H1 (cell line): ENCODE measurements around the gene ZC3H18.

ENCODE experiments used
- EZH2 ChIP-seq: fragments of 200-600 bp; sonication (generic); IDR thresholded peaks from 2 replicates; pipeline ENCODE4 v1.7.1; 2012; ENCODE audit warnings: low read depth, mild to moderate bottlenecking, moderate library complexity, low read length, inconsistent platforms; ENCODE audit not compliant: severe bottlenecking
- MAFK ChIP-seq: IDR thresholded peaks from 2 replicates; pipeline ENCODE4 v1.6.1; 2012; ENCODE audit warnings: low read depth, mild to moderate bottlenecking, improper control_type of control experiment, low read length
- POU5F1 ChIP-seq: IDR thresholded peaks from 2 replicates; pipeline ENCODE4 v1.6.1; 2011; ENCODE audit warnings: low read depth, mild to moderate bottlenecking, low read length, moderate library complexity
- TAF1 ChIP-seq: IDR thresholded peaks from 2 replicates; pipeline ENCODE4 v1.6.1; 2011; ENCODE audit warnings: mild to moderate bottlenecking, low read depth, low read length
- TCF12 ChIP-seq: IDR thresholded peaks from 2 replicates; pipeline ENCODE4 v1.6.1; 2011; ENCODE audit warnings: low read depth, mild to moderate bottlenecking, low read length
- TF ChIP-seq, protein P1 (sequence below): IDR thresholded peaks from 2 replicates; pipeline ENCODE4 v1.6.1; 2011; ENCODE audit warnings: low read length, improper control_type of control experiment
- TF ChIP-seq, protein P2 (sequence below), 3 experiments: IDR thresholded peaks; 1 replicate in 2 of 3; 2 replicates in 1 of 3; pipeline versions ENCODE4 v1.5.1 to v1.6.1; 2011; ENCODE audit warnings: low read length in 3 of 3, mild to moderate bottlenecking in 3 of 3, inconsistent platforms in 2 of 3, low read depth in 1 of 3, moderate library complexity in 1 of 3; ENCODE audit not compliant: insufficient read depth in 1 of 3; ENCODE audit errors: control extremely low read depth in 1 of 3

DNA sequence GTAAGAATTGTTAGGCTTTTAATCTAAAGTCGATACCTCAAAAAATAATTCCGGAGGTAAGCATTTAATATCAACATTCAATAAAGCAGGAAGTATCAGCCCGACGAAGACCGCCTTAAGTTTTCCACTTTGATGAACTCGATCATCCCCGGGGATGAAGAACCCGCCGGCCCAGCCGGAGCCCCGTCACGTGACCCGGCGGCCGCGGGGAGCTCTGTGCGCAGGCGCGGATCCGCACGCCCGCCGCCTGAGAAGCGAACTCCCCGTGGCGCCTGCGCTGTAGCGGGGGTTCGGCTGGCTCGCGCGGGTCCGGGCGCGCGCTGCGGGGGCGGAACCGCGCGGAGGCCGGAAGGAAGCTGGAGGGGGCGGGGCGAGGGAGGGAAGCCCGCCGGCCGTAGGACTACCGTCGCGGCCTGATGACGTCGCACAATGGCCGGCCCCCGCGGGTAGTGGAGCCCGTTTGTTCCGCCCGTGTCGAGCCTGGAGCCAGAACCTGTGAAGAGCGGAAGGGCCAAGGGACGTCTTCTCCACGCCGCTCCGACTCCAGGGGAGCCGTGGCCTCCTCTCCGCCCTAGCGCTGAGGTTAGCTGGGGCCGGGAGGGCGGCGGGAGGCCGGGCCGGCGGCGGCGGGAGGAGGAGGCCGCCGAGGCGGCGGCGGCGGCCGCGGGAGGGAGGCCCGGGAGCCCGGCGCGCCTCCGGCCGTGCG lies at the start of gene ZC3H18:
- TF ChIP-seq TCF12 (no peak), POU5F1 (no peak), TAF1 (peak; percentile 94), EZH2 (no peak), MAFK (no peak)
- TF ChIP-seq, protein P1, sequence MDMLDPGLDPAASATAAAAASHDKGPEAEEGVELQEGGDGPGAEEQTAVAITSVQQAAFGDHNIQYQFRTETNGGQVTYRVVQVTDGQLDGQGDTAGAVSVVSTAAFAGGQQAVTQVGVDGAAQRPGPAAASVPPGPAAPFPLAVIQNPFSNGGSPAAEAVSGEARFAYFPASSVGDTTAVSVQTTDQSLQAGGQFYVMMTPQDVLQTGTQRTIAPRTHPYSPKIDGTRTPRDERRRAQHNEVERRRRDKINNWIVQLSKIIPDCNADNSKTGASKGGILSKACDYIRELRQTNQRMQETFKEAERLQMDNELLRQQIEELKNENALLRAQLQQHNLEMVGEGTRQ, result peak; percentile 96
- TF ChIP-seq, protein P2, sequence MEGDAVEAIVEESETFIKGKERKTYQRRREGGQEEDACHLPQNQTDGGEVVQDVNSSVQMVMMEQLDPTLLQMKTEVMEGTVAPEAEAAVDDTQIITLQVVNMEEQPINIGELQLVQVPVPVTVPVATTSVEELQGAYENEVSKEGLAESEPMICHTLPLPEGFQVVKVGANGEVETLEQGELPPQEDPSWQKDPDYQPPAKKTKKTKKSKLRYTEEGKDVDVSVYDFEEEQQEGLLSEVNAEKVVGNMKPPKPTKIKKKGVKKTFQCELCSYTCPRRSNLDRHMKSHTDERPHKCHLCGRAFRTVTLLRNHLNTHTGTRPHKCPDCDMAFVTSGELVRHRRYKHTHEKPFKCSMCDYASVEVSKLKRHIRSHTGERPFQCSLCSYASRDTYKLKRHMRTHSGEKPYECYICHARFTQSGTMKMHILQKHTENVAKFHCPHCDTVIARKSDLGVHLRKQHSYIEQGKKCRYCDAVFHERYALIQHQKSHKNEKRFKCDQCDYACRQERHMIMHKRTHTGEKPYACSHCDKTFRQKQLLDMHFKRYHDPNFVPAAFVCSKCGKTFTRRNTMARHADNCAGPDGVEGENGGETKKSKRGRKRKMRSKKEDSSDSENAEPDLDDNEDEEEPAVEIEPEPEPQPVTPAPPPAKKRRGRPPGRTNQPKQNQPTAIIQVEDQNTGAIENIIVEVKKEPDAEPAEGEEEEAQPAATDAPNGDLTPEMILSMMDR (IDR thresholded peaks at IDR 0.05; ENCODE audit: control extremely low read depth in 1 of 3, insufficient read depth in 1 of 3, low read depth in 1 of 3, low read length in 3 of 3), result no peak
